Activated CD8-positive, alpha-beta memory T cell treated with anti-CD3 and anti-CD28 coated beads, Interleukin-2, amount 50 U/mL, for 48 hours (primary cell): ENCODE results near the gene CHCHD6.

ENCODE experiments used
- DNase-seq: peaks from one replicate; pipeline ENCODE4 v3.0.0-alpha.2; 2020

CHCHD6 gene

DNA sequence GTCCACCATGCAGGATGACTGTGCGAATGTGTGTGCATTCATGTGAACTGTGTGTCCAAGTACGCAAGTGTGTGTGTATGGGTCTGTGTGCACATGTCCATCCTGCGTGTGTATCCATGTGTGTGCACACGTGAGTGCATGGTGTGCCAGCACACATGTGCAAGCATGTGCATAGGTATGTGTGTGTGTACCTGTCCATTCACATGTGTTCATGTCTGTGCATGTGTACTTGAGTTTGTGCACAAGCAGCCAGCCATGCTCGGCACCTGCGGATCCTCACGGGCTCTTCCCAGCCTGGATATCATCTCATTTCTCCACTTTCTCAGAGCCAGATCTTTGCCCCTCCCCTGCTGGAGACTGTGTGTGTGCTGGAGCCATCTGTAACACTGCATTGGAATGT is 260.2 kb downstream of the CHCHD6 start:
- no peak for DNase-seq

DNA sequence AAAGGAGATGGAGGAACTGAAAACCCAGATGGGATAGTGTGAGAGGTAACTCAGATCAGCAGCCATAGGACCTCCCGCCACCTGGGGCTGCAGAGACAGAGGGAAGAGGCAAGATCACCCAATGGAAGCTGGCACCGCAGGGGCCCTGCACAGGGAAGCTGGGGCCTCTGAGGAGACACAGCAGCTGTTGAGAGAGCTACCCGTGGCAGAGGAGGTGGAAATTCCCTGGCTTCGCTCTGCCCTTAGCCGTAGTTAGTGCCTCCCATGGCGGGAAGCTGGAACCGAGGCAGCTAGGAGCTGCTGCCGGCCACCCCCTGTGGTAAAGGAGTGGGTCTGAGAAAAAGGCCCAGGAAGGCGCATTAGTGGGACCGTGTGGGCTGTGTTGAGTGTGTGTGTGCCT is 260.9 kb downstream of the CHCHD6 start:
- DNase-seq, result no peak

GRCh38 chr3:126965526-126966080 is 261.6 kb downstream of the CHCHD6 start:
- no peak for DNase-seq

- DNase-seq, result no peak
Measured at GRCh38 chr3:126967386-126967785, 263.3 kb downstream of the CHCHD6 start.

DNA sequence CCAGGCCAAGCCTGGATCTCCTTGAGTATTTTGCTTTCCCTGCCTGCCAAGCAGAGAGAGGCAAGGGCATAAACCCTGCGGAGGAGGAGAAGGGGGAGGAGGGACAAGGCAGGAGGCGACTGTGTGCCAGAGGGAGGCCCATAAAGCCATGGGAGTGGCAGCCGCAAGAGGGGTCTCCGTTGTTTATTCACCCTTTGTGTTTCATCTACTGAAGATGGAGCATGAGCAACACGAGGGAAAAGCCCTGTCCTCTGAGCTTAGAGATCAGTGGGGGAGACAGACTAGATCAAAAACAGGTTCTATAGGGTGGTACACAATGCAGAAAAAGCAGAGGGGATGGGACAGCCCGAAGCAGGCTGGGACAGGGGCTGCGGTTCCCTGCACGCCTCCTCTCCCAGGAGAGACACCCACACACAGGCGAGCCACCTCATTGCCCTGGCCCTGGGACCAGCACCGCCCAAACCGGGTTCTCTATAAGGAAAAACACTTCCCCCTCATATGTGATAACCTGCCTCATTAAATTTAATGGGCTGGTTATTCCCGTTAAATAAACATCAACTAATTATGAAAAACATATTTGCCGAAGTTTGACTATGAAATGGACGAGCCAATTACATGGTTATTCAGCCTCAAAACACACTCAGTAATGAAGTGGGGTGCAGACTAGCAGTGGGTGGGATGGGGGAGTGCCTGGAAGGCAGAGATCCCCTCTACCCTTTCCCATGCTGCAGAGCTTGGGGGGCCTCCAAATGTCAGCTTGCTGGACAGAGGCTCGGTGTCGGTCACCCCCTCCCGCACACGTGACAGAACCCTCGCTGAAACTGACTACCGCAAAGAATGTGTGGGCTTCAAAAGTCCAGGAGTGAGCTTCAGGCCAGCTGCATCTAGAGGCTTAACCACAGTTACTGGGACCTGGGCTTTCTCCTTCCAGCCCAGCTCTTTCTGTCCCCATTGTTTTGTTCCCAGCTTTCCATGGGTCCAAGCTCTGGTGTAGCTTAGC is 264.7 kb downstream of the CHCHD6 start:
- DNase-seq, result no peak

- no peak for DNase-seq
Measured at GRCh38 chr3:126969586-126969985, 265.5 kb downstream of the CHCHD6 start.

- no peak for DNase-seq
Measured at GRCh38 chr3:126970101-126970500, 266.1 kb downstream of the CHCHD6 start.

DNA sequence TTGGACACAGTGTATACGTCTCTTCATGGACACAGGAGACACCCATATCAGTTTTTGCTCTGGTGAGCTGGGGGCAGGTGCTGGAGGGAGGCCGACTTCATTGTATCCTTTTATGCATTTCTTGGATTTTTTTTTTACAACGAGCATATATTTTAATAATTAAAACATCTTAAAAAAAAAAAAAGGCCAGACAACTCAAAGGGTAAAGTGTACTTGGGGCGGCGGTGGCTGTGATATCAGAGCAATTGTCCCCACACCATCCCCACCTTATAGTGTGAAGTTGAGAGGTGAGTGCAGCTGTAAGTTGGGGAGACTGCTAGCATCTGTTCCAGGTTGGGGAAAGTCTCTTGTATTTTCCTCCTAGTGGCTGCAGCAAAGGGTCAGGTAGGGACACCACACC is 266.9 kb downstream of the CHCHD6 start:
- no peak for DNase-seq

DNA sequence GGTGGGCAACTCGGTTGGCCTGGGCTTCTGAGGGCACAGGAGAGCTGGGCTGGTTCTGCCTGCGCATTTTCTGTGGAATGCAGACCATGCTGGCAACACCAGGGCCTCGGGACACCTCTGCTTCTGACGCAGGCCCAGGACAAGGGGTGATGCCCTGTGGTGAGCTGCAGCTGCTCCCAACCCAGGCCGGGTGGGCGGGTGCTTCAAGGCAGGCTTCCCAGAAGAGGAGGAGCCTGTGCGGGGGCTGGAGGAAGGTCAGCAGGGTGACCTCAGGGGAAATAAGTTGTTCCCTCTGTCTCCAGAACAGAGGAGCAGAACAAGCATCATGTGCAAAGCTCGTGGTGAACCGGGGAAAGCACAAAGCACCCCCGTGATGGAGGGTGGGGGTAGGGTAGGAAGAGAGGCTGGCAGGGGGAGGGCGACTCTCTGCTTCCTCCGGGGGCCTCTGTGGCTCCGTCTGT is 267.9 kb downstream of the CHCHD6 start:
- no peak for DNase-seq

DNA sequence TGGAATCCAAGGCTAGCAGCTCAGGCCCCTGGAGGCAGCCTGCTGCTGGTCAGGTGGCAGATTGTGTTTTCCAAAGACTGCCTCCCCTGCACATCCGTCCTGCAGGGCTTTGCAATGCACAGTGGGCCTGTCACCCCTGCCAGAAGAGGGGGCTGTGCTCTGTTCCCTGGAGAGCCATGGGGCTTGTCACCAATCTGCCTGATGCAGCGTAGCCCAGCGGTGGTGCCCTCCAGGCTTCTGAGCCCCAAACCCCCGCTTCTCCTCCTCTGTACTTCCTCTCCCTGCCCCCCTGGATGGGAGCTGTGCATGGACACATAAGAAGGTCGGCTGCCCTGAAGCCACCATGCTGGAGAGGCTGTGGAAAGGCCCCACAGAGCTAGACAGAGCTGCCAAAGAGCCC is 268.8 kb downstream of the CHCHD6 start:
- no peak for DNase-seq

DNA sequence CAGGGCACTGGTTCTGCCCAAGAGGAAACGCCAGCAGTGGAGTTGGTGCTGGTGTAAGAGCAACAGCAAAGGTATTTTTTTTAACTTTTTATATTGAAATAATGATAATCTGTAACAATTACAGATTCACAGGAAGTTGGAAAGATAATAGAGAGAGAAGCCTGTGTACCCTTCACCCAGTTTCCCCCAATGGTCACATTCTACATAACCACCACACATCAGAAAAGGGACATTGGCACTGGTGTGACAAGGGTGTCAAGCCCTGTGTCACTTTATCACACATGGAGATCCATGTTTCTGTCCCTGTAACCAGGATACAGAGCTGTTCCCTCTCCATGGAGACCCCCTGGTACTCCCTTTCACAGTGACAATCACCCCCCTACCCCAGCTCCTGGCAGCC is 269.8 kb downstream of the CHCHD6 start:
- DNase-seq, result no peak

DNA sequence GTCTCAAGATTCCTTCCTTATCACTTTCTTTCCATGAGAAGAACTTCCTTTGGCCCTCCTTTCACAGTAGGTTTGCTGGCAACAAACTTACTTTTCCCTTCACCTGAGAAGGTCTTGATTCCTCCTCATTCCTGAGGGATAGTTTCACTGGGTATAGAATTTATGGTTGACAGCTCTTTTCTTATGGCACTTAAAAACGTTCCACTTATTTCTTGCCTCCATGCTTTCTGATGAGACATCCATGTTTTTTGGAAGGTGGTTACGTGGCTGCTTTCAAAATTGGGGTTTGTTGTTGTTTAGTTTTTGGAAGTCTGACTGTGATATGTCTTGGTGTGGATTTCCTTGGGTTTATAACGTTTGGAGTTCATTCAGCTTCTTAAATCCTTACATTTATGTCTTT is 270.7 kb downstream of the CHCHD6 start:
- DNase-seq, result no peak

- no peak for DNase-seq
Measured at GRCh38 chr3:126976906-126977305, 272.9 kb downstream of the CHCHD6 start.

DNA sequence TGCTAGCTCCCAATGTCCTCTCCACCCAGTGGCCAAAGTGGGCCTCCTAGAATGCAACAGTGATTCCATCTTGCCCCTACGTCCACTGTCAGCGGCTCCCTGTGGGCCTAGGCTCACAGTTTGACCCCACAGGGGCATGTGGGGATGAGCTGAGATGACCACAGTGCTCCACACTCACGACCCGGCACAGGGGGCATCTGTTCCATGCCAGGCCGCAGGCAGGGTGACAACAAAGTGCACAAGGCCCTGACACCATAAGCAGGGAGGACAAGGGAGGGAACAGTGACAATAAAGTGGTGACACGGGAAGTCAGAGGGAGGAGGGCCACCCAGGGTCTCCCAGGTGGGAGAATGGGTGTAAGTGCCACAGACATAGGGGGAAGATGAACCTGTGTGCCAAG is 273.8 kb downstream of the CHCHD6 start:
- no peak for DNase-seq

- DNase-seq, result no peak
Measured at GRCh38 chr3:126978291-126978690, 274.3 kb downstream of the CHCHD6 start.

DNA sequence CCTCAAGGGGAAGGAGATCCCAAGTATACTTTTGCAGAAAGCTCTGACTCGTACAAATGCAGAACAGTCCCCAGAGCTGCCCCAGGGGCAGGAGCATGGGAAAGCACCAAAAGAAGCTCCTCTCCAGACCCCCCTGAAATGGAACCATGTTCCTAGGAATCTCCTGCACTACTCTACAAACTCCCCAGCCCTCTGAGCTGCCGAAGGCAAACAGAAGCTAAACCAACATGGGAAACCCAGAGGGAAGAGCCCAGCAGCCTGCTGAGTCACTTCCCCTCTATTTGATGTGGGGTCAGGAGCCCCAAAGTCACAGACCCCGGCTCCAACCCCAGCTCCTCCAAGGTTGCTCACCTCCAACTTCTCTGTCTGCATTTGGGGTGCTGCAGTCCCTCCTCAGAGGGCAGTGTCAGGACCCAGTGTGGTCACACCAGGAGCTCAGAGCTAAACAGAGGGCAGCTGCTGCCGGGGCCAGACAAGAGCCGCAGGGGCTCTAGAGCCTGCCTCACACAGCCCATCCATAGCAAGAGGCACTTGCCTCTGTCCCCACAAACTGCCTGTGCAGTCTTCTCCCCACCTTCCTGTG is 275.1 kb downstream of the CHCHD6 start:
- no peak for DNase-seq

GRCh38 chr3:126980266-126980811 is 276.3 kb downstream of the CHCHD6 start:
- DNase-seq, result no peak

DNA sequence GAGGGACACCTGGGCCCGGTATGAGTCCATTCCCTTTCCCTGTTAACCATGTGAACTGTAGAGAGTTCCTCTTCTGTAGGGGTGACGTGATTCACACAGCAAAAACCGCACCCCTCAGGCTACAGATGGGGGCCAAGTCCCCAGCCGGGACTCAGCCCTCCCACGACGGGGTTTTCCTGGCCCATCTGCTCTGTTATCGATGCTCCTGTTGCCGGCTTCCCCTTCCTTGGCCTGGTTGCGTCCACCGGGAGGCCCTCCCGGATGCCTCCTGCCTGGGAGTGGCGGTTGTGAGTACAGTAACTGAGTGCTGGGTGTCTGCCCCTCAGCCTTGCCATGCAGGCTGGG is 278.1 kb downstream of the CHCHD6 start:
- no peak for DNase-seq

- DNase-seq, result peak; percentile 91
Measured at GRCh38 chr3:126982471-126983175, 278.6 kb downstream of the CHCHD6 start, which contains the start of gene PLXNA1. PLXNA1 (plus strand) TSS chr3:126983115; CDS start chr3:126988594, 5,479 bp downstream.

- DNase-seq, result no peak
Measured at GRCh38 chr3:126983276-126983652, 279.2 kb downstream of the CHCHD6 start.

GRCh38 chr3:126983653-126984390 is 279.8 kb downstream of the CHCHD6 start:
- DNase-seq, result peak; percentile 66
